22Rv1 (cell line): ENCODE measurements around the gene RNFT2.

ENCODE experiments used
- H3K27ac ChIP-seq: fragments of 450-650 bp; 2 replicates; pipeline ENCODE4 v1.5.1; 2017
- CTCF ChIP-seq: fragments of 450-650 bp; IDR thresholded peaks from 2 replicates; pipeline ENCODE4 v1.5.1; 2017; ENCODE audit warnings: mild to moderate bottlenecking
- ZFX ChIP-seq: fragments of 450-650 bp; IDR thresholded peaks from 2 replicates; pipeline ENCODE4 v1.6.1; 2017; ENCODE audit warnings: antibody characterized with exemption, borderline replicate concordance

The RNFT2 gene

GRCh38 chr12:116887244-116887643 lies 149.1 kb downstream of the RNFT2 start:
- TF ChIP-seq ZFX: no peak
- no peak for TF ChIP-seq CTCF
- H3K27ac ChIP-seq: no peak overlapping the region

- no peak for TF ChIP-seq ZFX
- TF ChIP-seq CTCF: no peak
Measured at GRCh38 chr12:116887897-116888296, 149.8 kb downstream of the RNFT2 start.

GRCh38 chr12:116890330-116890729 lies 152.2 kb downstream of the RNFT2 start:
- no peak overlapping the region for H3K27ac ChIP-seq
- TF ChIP-seq ZFX (no peak), CTCF (no peak)

More at GRCh38 chr12:116887897-116888296, 149.8 kb downstream of the RNFT2 start:
- H3K27ac ChIP-seq: no peak overlapping the region

- H3K27ac ChIP-seq: no peak overlapping the region
- TF ChIP-seq ZFX (no peak), CTCF (no peak)
Measured at GRCh38 chr12:116891019-116891418, 152.9 kb downstream of the RNFT2 start.

GRCh38 chr12:116892349-116893140 lies 154.4 kb downstream of the RNFT2 start:
- no peak overlapping the region for H3K27ac ChIP-seq
- TF ChIP-seq CTCF (no peak), ZFX (no peak)

GRCh38 chr12:116894913-116895312 lies 156.8 kb downstream of the RNFT2 start:
- no peak overlapping the region for H3K27ac ChIP-seq
- TF ChIP-seq ZFX (no peak), CTCF (no peak)

GRCh38 chr12:116896411-116896924 lies 158.4 kb downstream of the RNFT2 start:
- TF ChIP-seq ZFX: no peak
- no peak for TF ChIP-seq CTCF
- H3K27ac ChIP-seq: no peak overlapping the region
